Epithelial cell of proximal tubule (primary cell): ENCODE measurements around the gene ERN2. TPM values are rescaled to one million over a fixed set of nuclear protein-coding genes. Genes with fewer than 3 reads are reported as not detected.

Experiments
- DNase-seq: peaks from one replicate; pipeline ENCODE4 v3.0.0-alpha.2; 2011; ENCODE audit warnings: low read depth
- H3K4me3 ChIP-seq: 2 replicates; pipeline ENCODE4 v1.5.1; 2011; ENCODE audit warnings: low read depth, mild to moderate bottlenecking, low read length
- total RNA-seq: library from RNA; depleted of rRNA; stranded (reverse); fragments of >200 nt; gene quantifications from 2 replicates; pipeline ENCODE4 v1.2.3, GENCODE V29; 2015
- TF ChIP-seq, protein P1 (sequence below): conservative IDR thresholded peaks from 2 replicates; pipeline ENCODE4 v1.5.1; 2012; ENCODE audit warnings: low read depth, mild to moderate bottlenecking, low read length

Gene ERN2
- total RNA-seq, 1 donor from 2014 or later: 0.35 TPM

DNA sequence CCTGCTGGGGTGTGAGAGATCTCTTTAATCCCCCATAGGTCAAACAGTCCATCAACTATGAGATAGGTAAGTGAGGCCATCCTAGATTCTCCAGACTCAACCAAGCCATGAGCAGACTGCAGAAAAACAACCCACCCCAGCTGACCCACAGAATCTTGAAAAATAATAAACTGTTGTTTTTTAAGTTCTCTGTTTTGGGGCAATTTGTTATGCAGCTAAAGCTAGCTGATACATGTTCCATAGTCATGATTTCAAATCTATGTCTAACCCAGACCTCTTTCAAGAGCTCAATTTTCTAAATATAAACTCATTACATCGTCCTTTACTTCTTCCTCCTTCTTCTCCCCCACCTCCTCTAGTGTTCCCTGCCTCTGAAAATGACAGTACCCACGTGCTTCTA is 10.1 kb downstream of the ERN2 start:
- no peak for DNase-seq
- H3K4me3 ChIP-seq: no peak overlapping the region
- TF ChIP-seq, protein P1, sequence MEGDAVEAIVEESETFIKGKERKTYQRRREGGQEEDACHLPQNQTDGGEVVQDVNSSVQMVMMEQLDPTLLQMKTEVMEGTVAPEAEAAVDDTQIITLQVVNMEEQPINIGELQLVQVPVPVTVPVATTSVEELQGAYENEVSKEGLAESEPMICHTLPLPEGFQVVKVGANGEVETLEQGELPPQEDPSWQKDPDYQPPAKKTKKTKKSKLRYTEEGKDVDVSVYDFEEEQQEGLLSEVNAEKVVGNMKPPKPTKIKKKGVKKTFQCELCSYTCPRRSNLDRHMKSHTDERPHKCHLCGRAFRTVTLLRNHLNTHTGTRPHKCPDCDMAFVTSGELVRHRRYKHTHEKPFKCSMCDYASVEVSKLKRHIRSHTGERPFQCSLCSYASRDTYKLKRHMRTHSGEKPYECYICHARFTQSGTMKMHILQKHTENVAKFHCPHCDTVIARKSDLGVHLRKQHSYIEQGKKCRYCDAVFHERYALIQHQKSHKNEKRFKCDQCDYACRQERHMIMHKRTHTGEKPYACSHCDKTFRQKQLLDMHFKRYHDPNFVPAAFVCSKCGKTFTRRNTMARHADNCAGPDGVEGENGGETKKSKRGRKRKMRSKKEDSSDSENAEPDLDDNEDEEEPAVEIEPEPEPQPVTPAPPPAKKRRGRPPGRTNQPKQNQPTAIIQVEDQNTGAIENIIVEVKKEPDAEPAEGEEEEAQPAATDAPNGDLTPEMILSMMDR: no peak

DNA sequence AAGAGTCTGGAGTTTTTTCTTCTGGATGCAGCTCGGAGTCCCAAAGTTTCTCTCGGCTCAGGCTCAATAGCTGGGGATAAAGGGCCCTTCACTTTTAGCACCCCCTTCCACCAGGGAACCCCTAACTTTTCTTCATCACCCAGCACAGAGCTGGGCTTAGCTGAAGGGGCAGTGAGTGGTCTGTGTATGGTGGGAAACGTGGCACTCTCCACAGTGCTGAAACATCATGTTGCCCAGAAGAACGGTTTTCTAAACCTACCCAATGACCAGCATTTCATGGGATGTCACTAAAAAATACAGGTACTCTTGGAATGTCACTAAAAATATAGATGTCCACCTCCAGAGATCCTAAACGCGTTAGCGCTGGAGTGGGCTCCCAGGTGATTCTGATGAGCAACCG is 12.0 kb downstream of the ERN2 start:
- H3K4me3 ChIP-seq: no peak overlapping the region
- no peak for DNase-seq
- TF ChIP-seq, protein P1: no peak

DNA sequence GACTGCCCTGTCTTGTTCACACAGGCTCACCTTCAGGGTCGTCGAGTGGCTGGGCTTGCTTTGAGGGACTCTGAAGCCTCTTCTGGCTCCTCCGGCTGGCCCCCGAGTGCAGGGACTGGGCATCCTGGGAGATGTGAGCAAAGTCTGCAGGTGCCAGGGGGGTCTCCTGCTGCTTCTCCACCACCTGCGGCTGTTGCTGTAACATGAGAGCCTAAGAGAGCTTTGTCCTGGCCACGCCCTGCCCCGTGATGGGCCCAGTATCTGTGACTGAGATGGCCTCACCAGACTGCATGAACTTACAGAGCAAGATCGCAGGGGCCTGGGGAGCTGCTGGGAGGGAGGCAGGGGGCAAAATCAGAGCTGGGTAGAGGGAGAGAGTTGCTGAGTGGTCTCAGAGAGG is 12.5 kb downstream of the ERN2 start:
- DNase-seq: no peak
- TF ChIP-seq, protein P1: no peak
- no peak overlapping the region for H3K4me3 ChIP-seq

DNA sequence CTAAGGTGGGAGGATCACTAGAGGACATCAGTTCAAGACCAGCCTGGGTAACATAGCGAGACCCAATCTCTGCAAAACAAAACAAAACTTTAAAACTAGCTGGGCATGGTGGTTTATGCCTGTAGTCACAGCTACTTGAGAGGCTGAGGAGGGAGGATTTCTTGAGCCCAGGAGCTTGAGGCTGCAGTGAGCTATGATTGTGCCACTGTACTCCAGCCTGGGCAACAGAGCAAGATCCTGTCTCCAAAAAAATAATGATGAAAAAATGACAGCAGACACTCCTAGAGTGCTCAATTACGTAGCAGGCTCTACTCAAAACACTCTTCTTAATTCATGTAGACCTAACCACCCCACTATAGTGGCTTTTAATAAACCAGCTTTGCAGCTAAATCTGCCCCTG is 12.9 kb downstream of the ERN2 start:
- H3K4me3 ChIP-seq: no peak overlapping the region
- TF ChIP-seq, protein P1: no peak
- no peak for DNase-seq

DNA sequence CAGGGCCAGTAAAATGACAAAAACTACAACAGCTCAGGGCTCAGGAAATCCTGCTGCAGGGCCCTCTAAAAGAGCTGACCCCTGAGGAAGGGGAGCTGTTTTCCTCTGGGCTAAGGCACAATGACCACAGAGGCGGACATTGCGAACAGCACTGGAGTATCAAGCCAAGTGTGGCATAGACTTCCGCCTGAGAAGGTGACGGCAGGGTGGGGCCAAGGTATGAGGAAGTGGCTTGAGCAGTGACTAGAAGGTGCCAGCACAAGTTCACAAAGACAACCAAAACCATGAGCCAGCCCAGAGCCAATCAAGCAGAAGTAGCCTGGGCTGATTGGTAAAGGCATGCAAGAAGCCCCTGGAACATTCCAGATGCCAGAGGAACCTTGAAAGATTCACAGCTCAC is 13.9 kb downstream of the ERN2 start:
- TF ChIP-seq, protein P1: no peak
- DNase-seq: no peak
- H3K4me3 ChIP-seq: no peak overlapping the region

DNA sequence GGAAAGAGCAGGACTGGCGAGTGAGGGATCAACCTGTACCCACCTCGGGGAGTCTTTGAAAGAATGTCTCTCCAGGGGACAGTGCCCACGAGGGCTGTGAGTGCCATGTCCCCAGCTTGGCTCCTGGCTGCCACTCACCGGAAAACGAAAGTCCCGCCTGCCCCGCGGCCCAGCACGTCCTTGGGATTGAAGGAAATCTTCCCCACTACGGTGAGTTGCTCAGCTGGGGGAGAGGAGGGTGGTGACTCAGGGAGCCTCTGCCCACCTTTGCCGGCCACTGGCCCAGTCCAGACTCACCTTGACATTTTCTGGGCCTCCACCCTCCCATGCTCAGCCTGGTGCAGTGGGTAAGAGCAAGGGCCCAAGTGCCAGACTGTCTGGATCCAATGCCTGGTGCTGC is 17.3 kb downstream of the ERN2 start:
- no peak for DNase-seq
- no peak overlapping the region for H3K4me3 ChIP-seq
- TF ChIP-seq, protein P1: no peak

DNA sequence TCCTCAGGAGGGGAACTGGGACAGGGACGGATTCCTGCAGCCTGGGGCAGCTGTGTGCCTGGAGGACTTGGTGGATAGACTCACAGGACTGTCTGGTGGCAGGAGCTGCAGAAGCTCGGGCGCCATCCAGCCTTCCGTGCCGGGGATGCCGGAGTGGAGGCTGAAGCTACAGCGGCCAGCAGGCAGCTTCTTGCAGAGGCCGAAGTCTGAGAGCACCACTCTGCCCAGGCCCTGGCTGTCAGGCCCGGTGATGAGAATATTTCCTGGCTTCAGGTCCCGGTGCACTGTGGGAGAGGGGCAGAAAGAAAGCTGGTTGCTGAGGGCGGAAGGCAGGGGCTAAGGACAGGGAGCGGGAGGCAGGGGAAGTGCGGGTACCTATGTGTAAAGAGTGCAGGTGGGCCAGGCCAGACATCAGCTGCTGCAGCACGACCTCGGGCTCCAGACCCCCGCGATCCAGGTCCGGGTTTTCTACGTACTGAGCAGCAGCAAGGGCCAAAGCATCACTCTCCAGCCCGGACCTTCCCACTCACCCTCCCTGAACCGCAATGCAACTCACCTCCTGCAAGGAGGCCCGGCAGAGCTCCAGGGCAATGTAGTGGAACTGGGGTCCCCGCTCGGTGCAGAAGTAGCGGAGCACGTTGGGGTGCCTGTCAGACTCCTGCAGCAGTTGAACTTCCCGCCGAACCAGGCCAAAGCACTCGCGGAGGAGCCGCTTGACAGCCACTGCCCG is 18.2 kb downstream of the ERN2 start:
- DNase-seq: no peak

More for the DNA sequence above, 18.2 kb downstream of the ERN2 start:
- TF ChIP-seq, protein P1: no peak
- peak overlapping the region; percentile 36 for H3K4me3 ChIP-seq
